Sigmoid colon (tissue), 4 donors: ENCODE measurements around the gene KCNF1.

Experiments used
- POLR2A ChIP-seq, 2 donors: fragments of 450-650 bp; IDR thresholded peaks; one replicate each; pipeline ENCODE4 v1.6.1; 2016; ENCODE audit warnings: antibody characterized with exemption in 2 of 2, mild to moderate bottlenecking in 2 of 2, moderate library complexity in 2 of 2
- POLR2AphosphoS5 ChIP-seq, 4 donors: sonication (generic); formaldehyde crosslinking; IDR thresholded peaks; one replicate each; pipeline ENCODE4 v1.6.1; 2017; ENCODE audit warnings: antibody characterized with exemption in 4 of 4
- TF ChIP-seq, protein P1 (sequence below), 4 experiments: fragments of 450-650 bp in 3 of 4; fragments of 200-600 bp in 1 of 4; IDR thresholded peaks; one replicate each; pipeline ENCODE4 v1.5.1; 2016 to 2019; ENCODE audit warnings: antibody characterized with exemption in 4 of 4, mild to moderate bottlenecking in 3 of 4, moderate library complexity in 2 of 4

DNA sequence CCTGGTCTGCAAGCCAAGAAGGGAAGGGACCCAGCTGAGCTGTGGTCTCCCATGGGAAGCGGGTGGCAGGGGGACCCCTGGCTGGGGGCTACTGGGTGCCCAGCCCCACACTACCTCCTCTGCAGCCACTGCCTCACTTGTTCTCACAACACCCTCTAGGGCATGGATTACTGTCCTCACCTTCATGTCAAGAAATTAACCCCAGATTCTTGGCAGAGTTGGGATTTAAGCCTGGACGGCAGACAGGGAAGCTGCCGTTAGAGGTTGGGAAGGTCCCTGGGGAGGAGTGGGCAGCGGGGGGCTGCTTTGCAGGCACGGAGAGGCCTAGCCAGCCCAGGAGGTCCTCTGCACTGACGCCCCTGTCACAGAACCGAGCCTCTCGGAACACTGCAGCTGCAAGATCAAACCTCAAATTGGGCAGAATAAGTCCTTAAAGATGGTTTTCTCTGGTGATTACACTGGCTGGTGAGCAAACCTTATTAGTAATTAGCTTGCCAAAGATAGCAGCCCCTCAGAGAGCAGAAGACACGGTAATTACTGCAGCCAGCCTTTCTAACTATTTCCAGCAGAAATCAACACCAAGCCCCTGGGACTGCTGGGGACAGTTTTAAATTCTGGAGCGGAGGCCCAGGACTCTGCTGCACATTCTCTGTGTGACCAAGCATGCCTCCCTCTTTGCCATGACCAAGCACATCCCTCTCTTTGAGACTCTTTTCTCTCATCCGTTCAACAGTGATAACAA lies 35.9 kb downstream of the KCNF1 start:
- no peak for TF ChIP-seq POLR2AphosphoS5 (IDR thresholded peaks at IDR 0.05)
- TF ChIP-seq, protein P1, sequence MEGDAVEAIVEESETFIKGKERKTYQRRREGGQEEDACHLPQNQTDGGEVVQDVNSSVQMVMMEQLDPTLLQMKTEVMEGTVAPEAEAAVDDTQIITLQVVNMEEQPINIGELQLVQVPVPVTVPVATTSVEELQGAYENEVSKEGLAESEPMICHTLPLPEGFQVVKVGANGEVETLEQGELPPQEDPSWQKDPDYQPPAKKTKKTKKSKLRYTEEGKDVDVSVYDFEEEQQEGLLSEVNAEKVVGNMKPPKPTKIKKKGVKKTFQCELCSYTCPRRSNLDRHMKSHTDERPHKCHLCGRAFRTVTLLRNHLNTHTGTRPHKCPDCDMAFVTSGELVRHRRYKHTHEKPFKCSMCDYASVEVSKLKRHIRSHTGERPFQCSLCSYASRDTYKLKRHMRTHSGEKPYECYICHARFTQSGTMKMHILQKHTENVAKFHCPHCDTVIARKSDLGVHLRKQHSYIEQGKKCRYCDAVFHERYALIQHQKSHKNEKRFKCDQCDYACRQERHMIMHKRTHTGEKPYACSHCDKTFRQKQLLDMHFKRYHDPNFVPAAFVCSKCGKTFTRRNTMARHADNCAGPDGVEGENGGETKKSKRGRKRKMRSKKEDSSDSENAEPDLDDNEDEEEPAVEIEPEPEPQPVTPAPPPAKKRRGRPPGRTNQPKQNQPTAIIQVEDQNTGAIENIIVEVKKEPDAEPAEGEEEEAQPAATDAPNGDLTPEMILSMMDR (IDR thresholded peaks at IDR 0.05): no peak
- no peak for TF ChIP-seq POLR2A (IDR thresholded peaks at IDR 0.05)
